ENCODE data around the gene N4BP2L2. TPM values are rescaled to one million over a fixed set of nuclear protein-coding genes. Genes with fewer than 3 reads are reported as not detected.

N4BP2L2 gene
- total and polyA plus RNA-seq, 8 donors: 25.5 to 232 (median 123) TPM

- peak in 1 of 2 donors; percentile 52 for DNase-seq
- Histone ChIP-seq H3K27ac (no peak overlapping the region), H3K4me1 (no peaks in the 10 kb centered on the region), H3K9me3 (no peaks in the 10 kb centered on the region), H3K27me3 (no peaks in the 10 kb centered on the region), H3K36me3 (peaks cover 4 to 18% (median 9%) of the 10 kb centered on the region in 4 donors), H3K4me3 (no peak overlapping the region)
- intact Hi-C loops (cut with DNase I; ENCODE audit: low total_unique reads): no loop called here
- TF ChIP-seq CTCF (IDR thresholded peaks at IDR 0.05): peak in 1 of 7 experiments; percentile 15
- no peak for TF ChIP-seq POLR2AphosphoS5 (IDR thresholded peaks at IDR 0.05)
- 29 to 39% (median 32%) methylated on average over 2 of the region's 2 CpGs for WGBS, 5 donors
These were observed 95.5 kb downstream of the N4BP2L2 start for GRCh38 chr13:32443111-32443510.

- intact Hi-C loops (cut with DNase I; ENCODE audit: low total_unique reads): no loop called here
- Histone ChIP-seq H3K9me3 (no peaks in the 10 kb centered on the region), H3K27me3 (no peaks in the 10 kb centered on the region), H3K4me3 (no peak overlapping the region), H3K27ac (no peak overlapping the region), H3K36me3 (peaks cover 4 to 22% (median 10%) of the 10 kb centered on the region in 4 donors), H3K4me1 (no peaks in the 10 kb centered on the region)
- DNase-seq: no peak
- TF ChIP-seq CTCF (IDR thresholded peaks at IDR 0.05): no peak
- no peak for TF ChIP-seq EP300 (IDR thresholded peaks at IDR 0.05)
- no peak for TF ChIP-seq POLR2A (IDR thresholded peaks at IDR 0.05)
- no peak for TF ChIP-seq POLR2AphosphoS5 (IDR thresholded peaks at IDR 0.05)
- WGBS, 5 donors: 79 to 92% (median 91%) methylated on average over 4 of the region's 4 CpGs
These were observed 99.7 kb downstream of the N4BP2L2 start for GRCh38 chr13:32438871-32439270.

- intact Hi-C loops (cut with DNase I; ENCODE audit: low total_unique reads): no loop called here
- 82 to 91% (median 88%) methylated on average over 3 of the region's 3 CpGs for WGBS, 5 donors
- H3K4me3 ChIP-seq: no peak overlapping the region
These were observed 105.7 kb downstream of the N4BP2L2 start for GRCh38 chr13:32432856-32433255.

GRCh38 chr13:32431361-32431760, 107.2 kb downstream of the N4BP2L2 start:
- H3K4me1 ChIP-seq: peaks cover 5 to 16% (median 11%) of the 10 kb centered on the region in 4 donors
- H3K36me3 ChIP-seq: peaks cover 0 to 12% (median 0%) of the 10 kb centered on the region in 4 donors
- H3K27ac ChIP-seq: no peak overlapping the region
- H3K27me3 ChIP-seq: no peaks in the 10 kb centered on the region
- H3K9me3 ChIP-seq: no peaks in the 10 kb centered on the region
- H3K4me3 ChIP-seq: no peak overlapping the region
- 87 to 95% (median 93%) methylated on average over 5 of the region's 5 CpGs for WGBS, 5 donors
- TF ChIP-seq POLR2A (IDR thresholded peaks at IDR 0.05) (no peak), EP300 (IDR thresholded peaks at IDR 0.05) (no peak), POLR2AphosphoS5 (IDR thresholded peaks at IDR 0.05) (no peak), CTCF (IDR thresholded peaks at IDR 0.05) (no peak)
- DNase-seq: no peak
- intact Hi-C loops (cut with DNase I; ENCODE audit: low total_unique reads): no loop called here

More at GRCh38 chr13:32432856-32433255, 105.7 kb downstream of the N4BP2L2 start:
- Histone ChIP-seq H3K4me1 (peaks cover 0 to 12% (median 8%) of the 10 kb centered on the region in 4 donors), H3K9me3 (no peaks in the 10 kb centered on the region), H3K27ac (no peak overlapping the region), H3K27me3 (no peaks in the 10 kb centered on the region), H3K36me3 (peaks cover 0 to 20% (median 0%) of the 10 kb centered on the region in 4 donors)
- no peak for DNase-seq
- no peak for TF ChIP-seq EP300 (IDR thresholded peaks at IDR 0.05)
- no peak for TF ChIP-seq CTCF (IDR thresholded peaks at IDR 0.05)
- no peak for TF ChIP-seq POLR2AphosphoS5 (IDR thresholded peaks at IDR 0.05)
- no peak for TF ChIP-seq POLR2A (IDR thresholded peaks at IDR 0.05)

All from stomach (tissue), 9 donors.